ENCODE results near the gene LTF. TPM values are rescaled to one million over a fixed set of nuclear protein-coding genes. Genes with fewer than 3 reads are reported as not detected.

Gene LTF
- total RNA-seq, 1 experiment from 2014 or later = not detected

- no peaks in the 10 kb centered on the region for H3K36me3 Mint-ChIP-seq (ENCODE audit: insufficient read depth, unreplicated experiment)
- no peak for DNase-seq
- peak overlapping the region; percentile 41 for H3K4me3 Mint-ChIP-seq (ENCODE audit: low read depth, unreplicated experiment)
- CTCF ChIA-PET = interaction anchor here (0.5 to 2.7 kb wide), 9 partner anchors 28 to 203 kb away, joined by 3 to 81 read pairs (median 4); no protein-coding TSS in a partner anchor
- intact Hi-C loops (cut with micrococcal nuclease; ENCODE audit: unreplicated experiment) = loop anchor here (2.0 kb wide), 1 partner anchor 143 kb away; no protein-coding TSS in a partner anchor
- peaks cover 11% of the 10 kb centered on the region for H3K4me1 Mint-ChIP-seq (ENCODE audit: low read depth, unreplicated experiment)
- no peak overlapping the region for H3K27ac Mint-ChIP-seq (ENCODE audit: unreplicated experiment)
- no TSS peak for BruUV-seq (replicated peaks)
- no peaks in the 10 kb centered on the region for H3K27me3 Mint-ChIP-seq (ENCODE audit: unreplicated experiment)
- H3K9me3 Mint-ChIP-seq (ENCODE audit: low read depth, unreplicated experiment) = no peaks in the 10 kb centered on the region
- no peak for TF ChIP-seq CTCF (IDR thresholded peaks at IDR 0.05; ENCODE audit: unreplicated experiment)
Observed at GRCh38 chr3:46489381-46489780, 24.7 kb upstream of the LTF start.

DNA sequence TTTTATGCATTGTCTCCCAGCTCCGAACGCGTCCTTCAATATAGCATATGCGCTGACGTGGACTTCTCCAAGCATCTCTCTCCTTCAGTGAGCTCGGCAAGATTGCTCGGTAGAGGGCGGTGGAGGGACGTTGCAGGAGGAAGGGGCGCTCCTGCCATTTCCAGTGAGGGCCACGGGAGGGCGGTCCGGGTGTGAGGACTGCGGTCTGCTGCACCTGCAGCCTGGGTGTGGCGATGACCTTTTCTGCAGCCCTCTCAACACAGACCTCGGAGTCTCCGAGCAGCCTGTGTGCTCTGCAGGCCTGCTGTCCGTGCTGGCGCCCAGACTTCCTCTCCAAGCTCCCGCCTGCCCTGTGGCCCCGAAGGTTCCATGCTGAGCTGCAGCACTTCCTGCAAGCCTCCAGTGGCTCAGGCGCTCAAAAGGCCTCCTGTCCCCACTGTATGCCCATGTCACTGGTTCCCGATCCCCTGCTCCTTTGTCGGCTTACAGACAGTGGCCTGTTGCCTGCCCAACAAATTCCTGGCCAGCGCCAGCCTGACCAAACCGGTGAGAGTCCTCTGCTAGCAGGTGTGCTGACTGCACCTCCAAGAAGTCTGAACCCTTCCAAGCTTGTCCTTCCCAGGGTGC lies 24.1 kb upstream of the LTF start:
- CTCF ChIA-PET = interaction anchor here (0.5 to 2.7 kb wide), 20 partner anchors 9 to 212 kb away, joined by 3 to 81 read pairs (median 4); partner anchors contain the start of gene TMIE
- Mint-ChIP-seq H3K4me1 (ENCODE audit: low read depth, unreplicated experiment) (peaks cover 11% of the 10 kb centered on the region), H3K4me3 (ENCODE audit: low read depth, unreplicated experiment) (peak overlapping the region; percentile 41), H3K27ac (ENCODE audit: unreplicated experiment) (peak overlapping the region; percentile 12), H3K9me3 (ENCODE audit: low read depth, unreplicated experiment) (no peaks in the 10 kb centered on the region), H3K27me3 (ENCODE audit: unreplicated experiment) (peaks cover 1% of the 10 kb centered on the region), H3K36me3 (ENCODE audit: insufficient read depth, unreplicated experiment) (no peaks in the 10 kb centered on the region)
- no TSS peak for BruUV-seq (replicated peaks)
- peak; percentile 96 for DNase-seq
- intact Hi-C loops (cut with micrococcal nuclease; ENCODE audit: unreplicated experiment) = loop anchor here (1.0 to 2.0 kb wide), 2 partner anchors 69 to 144 kb away; no protein-coding TSS in a partner anchor
- TF ChIP-seq CTCF (IDR thresholded peaks at IDR 0.05; ENCODE audit: unreplicated experiment) = peak; percentile 95

GRCh38 chr3:46485779-46486175 lies 21.1 kb upstream of the LTF start:
- Mint-ChIP-seq H3K4me3 (ENCODE audit: low read depth, unreplicated experiment) (no peak overlapping the region), H3K4me1 (ENCODE audit: low read depth, unreplicated experiment) (peaks cover 11% of the 10 kb centered on the region), H3K9me3 (ENCODE audit: low read depth, unreplicated experiment) (no peaks in the 10 kb centered on the region), H3K36me3 (ENCODE audit: insufficient read depth, unreplicated experiment) (no peaks in the 10 kb centered on the region), H3K27ac (ENCODE audit: unreplicated experiment) (no peak overlapping the region), H3K27me3 (ENCODE audit: unreplicated experiment) (peaks cover 32% of the 10 kb centered on the region)
- intact Hi-C loops (cut with micrococcal nuclease; ENCODE audit: unreplicated experiment) = no loop called here
- TF ChIP-seq CTCF (IDR thresholded peaks at IDR 0.05; ENCODE audit: unreplicated experiment) = no peak
- no TSS peak for BruUV-seq (replicated peaks)
- CTCF ChIA-PET = interaction anchor here (1.4 kb wide), 1 partner anchor 72 kb away, joined by 5 read pairs; no protein-coding TSS in a partner anchor
- no peak for DNase-seq

GRCh38 chr3:46484911-46485778 lies 20.4 kb upstream of the LTF start:
- Mint-ChIP-seq H3K27me3 (ENCODE audit: unreplicated experiment) (peaks cover 38% of the 10 kb centered on the region), H3K9me3 (ENCODE audit: low read depth, unreplicated experiment) (no peaks in the 10 kb centered on the region), H3K4me3 (ENCODE audit: low read depth, unreplicated experiment) (no peak overlapping the region), H3K36me3 (ENCODE audit: insufficient read depth, unreplicated experiment) (no peaks in the 10 kb centered on the region), H3K27ac (ENCODE audit: unreplicated experiment) (no peak overlapping the region), H3K4me1 (ENCODE audit: low read depth, unreplicated experiment) (peaks cover 11% of the 10 kb centered on the region)
- DNase-seq = no peak
- intact Hi-C loops (cut with micrococcal nuclease; ENCODE audit: unreplicated experiment) = no loop called here
- CTCF ChIA-PET = interaction anchor here (1.4 kb wide), 1 partner anchor 73 kb away, joined by 5 read pairs; no protein-coding TSS in a partner anchor
- BruUV-seq (replicated peaks) = no TSS peak
- TF ChIP-seq CTCF (IDR thresholded peaks at IDR 0.05; ENCODE audit: unreplicated experiment) = no peak

All from Calu3 (cell line).